ENCODE measurements around the gene DMKN.

DMKN gene

DNA sequence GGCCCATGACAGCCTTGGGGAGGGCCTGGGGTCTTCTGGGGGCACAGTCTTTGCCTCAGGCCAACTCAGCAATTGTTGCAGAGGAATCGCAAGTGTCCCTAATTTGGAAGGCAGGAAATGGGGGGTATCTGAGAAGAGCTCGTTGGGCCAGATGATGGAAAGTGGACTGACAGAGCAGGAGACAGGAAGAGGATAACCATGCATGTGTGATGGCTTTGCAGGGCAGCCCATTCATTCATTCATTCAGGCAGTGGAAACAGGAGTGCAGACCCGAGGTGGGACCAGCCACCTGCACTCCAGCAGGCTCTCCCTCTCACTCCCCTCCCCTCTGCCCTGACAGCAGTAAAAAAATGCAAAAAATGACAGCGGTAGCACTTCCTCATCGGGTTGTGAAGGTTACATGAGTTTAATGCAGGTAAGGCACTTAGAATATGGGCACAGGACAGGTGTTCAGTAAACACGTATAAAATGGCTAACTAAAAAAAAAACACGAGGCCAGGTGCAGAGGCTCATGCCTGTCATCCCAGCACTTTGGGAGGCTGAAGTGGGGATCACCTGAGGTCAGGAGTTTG is 27.0 kb upstream of the DMKN start:
- in situ Hi-C loops (cut with HindIII; ENCODE audit: low pct_ligation_motif_present, low sequenced_read_pairs), result no loop called here

GRCh38 chr19:35539850-35540249 is 26.4 kb upstream of the DMKN start:
- no peak for DNase-seq
- Histone ChIP-seq H3K27me3 (replicated peaks) (no peaks in the 10 kb centered on the region), H3K27ac (no peak overlapping the region), H3K4me3 (ENCODE audit: low read depth, low read length) (no peak overlapping the region), H3K36me3 (replicated peaks) (no peaks in the 10 kb centered on the region)
- in situ Hi-C loops (cut with HindIII; ENCODE audit: low pct_ligation_motif_present, low sequenced_read_pairs), result no loop called here
- TF ChIP-seq CTCF (IDR thresholded peaks at IDR 0.05; ENCODE audit: low read depth, low read length, missing control alignments), result no peak

More for the DNA sequence above, 27.0 kb upstream of the DMKN start:
- TF ChIP-seq CTCF (IDR thresholded peaks at IDR 0.05; ENCODE audit: low read depth, low read length, missing control alignments), result no peak
- Histone ChIP-seq H3K27me3 (replicated peaks) (no peaks in the 10 kb centered on the region), H3K36me3 (replicated peaks) (no peaks in the 10 kb centered on the region), H3K27ac (no peak overlapping the region), H3K4me3 (ENCODE audit: low read depth, low read length) (no peak overlapping the region)
- DNase-seq, result no peak

DNA sequence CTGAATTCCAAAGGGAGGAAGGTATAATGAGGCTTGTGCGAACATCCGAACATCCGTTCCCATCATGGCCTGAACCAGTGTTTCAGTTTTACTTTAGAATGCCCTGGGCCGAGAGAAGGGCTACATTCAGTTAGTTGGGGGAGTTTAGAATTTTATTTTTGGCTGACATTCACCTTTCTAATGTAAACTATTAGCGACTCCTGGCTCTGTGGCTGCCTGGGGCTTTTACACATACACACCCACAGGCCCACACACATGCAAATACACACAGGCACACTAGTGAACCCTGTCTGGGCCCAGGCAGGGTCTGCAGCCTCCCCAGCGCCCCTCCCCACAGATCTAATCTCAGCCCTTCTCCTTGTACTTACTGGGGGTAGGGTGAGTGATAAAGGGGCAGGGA is 25.9 kb upstream of the DMKN start:
- TF ChIP-seq CTCF (IDR thresholded peaks at IDR 0.05; ENCODE audit: low read depth, low read length, missing control alignments), result no peak
- Histone ChIP-seq H3K4me3 (ENCODE audit: low read depth, low read length) (no peak overlapping the region), H3K36me3 (replicated peaks) (no peaks in the 10 kb centered on the region), H3K27ac (no peak overlapping the region), H3K27me3 (replicated peaks) (peaks cover 1% of the 10 kb centered on the region)
- DNase-seq, result no peak
- in situ Hi-C loops (cut with HindIII; ENCODE audit: low pct_ligation_motif_present, low sequenced_read_pairs), result no loop called here

DNA sequence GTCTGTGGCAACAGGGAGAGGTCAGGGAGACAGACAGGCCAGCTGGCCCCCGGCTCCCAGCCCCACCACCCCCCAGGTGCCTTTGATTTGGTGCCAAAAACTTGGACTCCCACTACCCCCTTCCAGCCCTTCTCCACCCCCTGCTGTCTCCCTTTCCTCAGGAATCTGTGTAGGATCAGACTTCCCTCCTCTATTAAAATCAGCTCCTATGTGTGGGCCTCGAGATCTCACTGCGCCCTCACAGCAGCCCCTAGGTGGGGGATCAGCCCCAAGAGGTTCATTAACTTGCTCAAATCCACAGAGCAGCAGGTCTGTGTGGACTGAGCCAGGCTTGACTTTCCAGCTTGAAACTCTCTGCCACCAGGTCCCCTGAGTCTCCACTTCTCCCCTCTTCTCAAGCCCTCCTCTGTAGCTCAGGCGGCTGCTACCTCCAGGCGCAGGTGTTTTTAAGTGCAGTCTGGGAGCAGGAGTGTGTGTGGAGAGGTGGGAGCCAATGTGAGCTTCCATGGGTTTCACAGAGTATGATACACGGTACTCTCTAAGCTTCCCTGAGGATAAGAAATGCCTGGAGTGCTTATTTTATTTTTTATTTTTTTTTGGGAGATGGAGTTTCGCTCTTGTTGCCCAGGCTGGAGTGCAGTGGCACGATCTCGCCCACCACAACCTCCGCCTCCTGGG is 21.5 kb upstream of the DMKN start:
- H3K27ac ChIP-seq, result no peak overlapping the region
- no peak for DNase-seq
- no peak for TF ChIP-seq CTCF (IDR thresholded peaks at IDR 0.05; ENCODE audit: low read depth, low read length, missing control alignments)
- in situ Hi-C loops (cut with HindIII; ENCODE audit: low pct_ligation_motif_present, low sequenced_read_pairs), result no loop called here
- no peaks in the 10 kb centered on the region for H3K36me3 ChIP-seq (replicated peaks)
- no peak overlapping the region for H3K4me3 ChIP-seq (ENCODE audit: low read depth, low read length)
- peaks cover 12% of the 10 kb centered on the region for H3K27me3 ChIP-seq (replicated peaks)

- H3K36me3 ChIP-seq (replicated peaks), result no peaks in the 10 kb centered on the region
- in situ Hi-C loops (cut with HindIII; ENCODE audit: low pct_ligation_motif_present, low sequenced_read_pairs), result no loop called here
- peaks cover 12% of the 10 kb centered on the region for H3K27me3 ChIP-seq (replicated peaks)
- no peak overlapping the region for H3K27ac ChIP-seq
- no peak for DNase-seq
- TF ChIP-seq CTCF (IDR thresholded peaks at IDR 0.05; ENCODE audit: low read depth, low read length, missing control alignments), result no peak
- no peak overlapping the region for H3K4me3 ChIP-seq (ENCODE audit: low read depth, low read length)
Measured at GRCh38 chr19:35533822-35534392, 20.5 kb upstream of the DMKN start.
